H1 (cell line): ENCODE measurements around the gene YEATS2. TPM values are rescaled to one million over a fixed set of nuclear protein-coding genes. Genes with fewer than 3 reads are reported as not detected.

Experiments
- CTCF ChIA-PET: fragments of 300-600 bp; sonication (Branson Sonifier 250); formaldehyde crosslinking; loops from one replicate; lab custom pipeline; 2021; ENCODE audit not compliant: partially characterized antibody; lab: Charles Lee
- POLR2A ChIA-PET: fragments of 300-600 bp; sonication (Branson Sonifier 250); formaldehyde crosslinking; loops from one replicate; lab custom pipeline; 2021; ENCODE audit warnings: inconsistent platforms; ENCODE audit not compliant: partially characterized antibody; lab: Charles Lee
- DNase-seq, 2 experiments: peaks; one replicate each; pipeline versions ENCODE4 v3.0.0 to v3.0.0-alpha.2; 2010 to 2022; ENCODE audit warnings: low spot score in 2 of 2, low read depth in 1 of 2, mixed read lengths in 1 of 2
- FAIRE-seq: peaks from 2 replicates; lab custom pipeline; 2011; peaks lifted over from hg19 to GRCh38; lab: Jason Lieb, UNC
- H2AFZ ChIP-seq: 2 replicates; pipeline ENCODE4 v1.8.1; 2012; ENCODE audit warnings: low read length, inconsistent platforms
- H2AK5ac ChIP-seq: 2 replicates; pipeline ENCODE4 v1.6.1; 2013; ENCODE audit warnings: low read depth, low read length
- H2BK120ac ChIP-seq: replicated peaks from 2 replicates; pipeline ENCODE3; 2013; ENCODE audit warnings: low read depth, low read length, inconsistent platforms
- H2BK12ac ChIP-seq: 2 replicates; pipeline ENCODE4 v1.6.1; 2013; ENCODE audit warnings: low read depth, low read length
- H2BK15ac ChIP-seq: 2 replicates; pipeline ENCODE4 v1.6.1; 2013; ENCODE audit warnings: low read length
- H2BK20ac ChIP-seq: 2 replicates; pipeline ENCODE4 v1.6.1; 2013; ENCODE audit warnings: low read length
- H2BK5ac ChIP-seq: 2 replicates; pipeline ENCODE4 v1.6.1; 2013; ENCODE audit warnings: low read depth, low read length
- H3K14ac ChIP-seq: 2 replicates; pipeline ENCODE4 v1.6.1; 2013; ENCODE audit warnings: inconsistent platforms; ENCODE audit not compliant: insufficient read length
- H3K18ac ChIP-seq: 2 replicates; pipeline ENCODE4 v1.6.1; 2013; ENCODE audit warnings: low read length; ENCODE audit errors: extremely low read depth
- H3K23ac ChIP-seq: 2 replicates; pipeline ENCODE4 v1.6.1; 2013; ENCODE audit warnings: inconsistent platforms; ENCODE audit not compliant: insufficient read length
- H3K23me2 ChIP-seq: 2 replicates; pipeline ENCODE4 v1.6.1; 2013; ENCODE audit warnings: low read depth, low read length
- H3K27ac ChIP-seq: 2 replicates; pipeline ENCODE4 v1.6.1; 2011; ENCODE audit warnings: low read depth, low read length, inconsistent platforms
- H3K27me3 ChIP-seq, 4 experiments: replicated peaks in 1 of 4; 1 replicate in 1 of 4; 2 replicates in 3 of 4; pipeline versions ENCODE4 v1.6.1 to v1.8.1; 2011 to 2013; ENCODE audit warnings: low read length in 3 of 4, mild to moderate bottlenecking in 3 of 4, inconsistent platforms in 2 of 4, mixed read lengths in 2 of 4, moderate library complexity in 1 of 4; ENCODE audit not compliant: control insufficient read depth in 3 of 4, insufficient read depth in 3 of 4; ENCODE audit errors: extremely low read depth in 1 of 4
- H3K36me3 ChIP-seq, 4 experiments: 2 replicates each; pipeline versions ENCODE4 v1.6.1 to v1.8.1; 2011 to 2013; ENCODE audit warnings: mild to moderate bottlenecking in 4 of 4, low read length in 3 of 4, moderate library complexity in 2 of 4, control low read depth in 1 of 4, inconsistent platforms in 1 of 4; ENCODE audit not compliant: insufficient read depth in 4 of 4, control insufficient read depth in 2 of 4
- H3K4ac ChIP-seq: replicated peaks from 2 replicates; pipeline ENCODE3; 2013; ENCODE audit warnings: low read length, low read depth, mixed read lengths, inconsistent platforms; ENCODE audit not compliant: insufficient read length
- H3K4me1 ChIP-seq, 4 experiments: replicated peaks in 1 of 4; 1 replicate in 1 of 4; 2 replicates in 3 of 4; pipeline versions ENCODE4 v1.6.1 to v1.8.1; 2011 to 2013; ENCODE audit warnings: low read length in 3 of 4, inconsistent platforms in 2 of 4, mixed read lengths in 1 of 4; ENCODE audit not compliant: insufficient read depth in 4 of 4, control insufficient read depth in 3 of 4
- H3K4me2 ChIP-seq, 2 experiments: 2 replicates each; pipeline versions ENCODE4 v1.6.1 to v1.8.1; 2011 to 2013; ENCODE audit warnings: low read depth in 2 of 2, low read length in 2 of 2, control low read depth in 1 of 2, inconsistent platforms in 1 of 2, mild to moderate bottlenecking in 1 of 2; ENCODE audit not compliant: insufficient read depth in 1 of 2
- H3K4me3 ChIP-seq, 4 experiments: fragments of 200-600, 300-600 bp in 1 of 4; sonication (generic), shearing (Covaris generic), sonication (Bioruptor Twin) in 1 of 4; 2 replicates each; pipeline versions ENCODE4 v1.5.1 to v1.8.1; 2011 to 2016; ENCODE audit warnings: low read length in 4 of 4, low read depth in 3 of 4, control low read depth in 2 of 4, inconsistent platforms in 2 of 4, mild to moderate bottlenecking in 2 of 4, mixed read lengths in 1 of 4, moderate library complexity in 1 of 4; ENCODE audit not compliant: insufficient read depth in 2 of 4; ENCODE audit errors: extremely low read depth in 1 of 4
- H3K56ac ChIP-seq: replicated peaks from 2 replicates; pipeline ENCODE3; 2013; ENCODE audit warnings: low read depth, mild to moderate bottlenecking, mixed read lengths, low read length, inconsistent platforms; ENCODE audit not compliant: insufficient read length
- H3K79me1 ChIP-seq: 2 replicates; pipeline ENCODE4 v1.6.1; 2013; ENCODE audit warnings: low read depth, low read length, control low read depth
- H3K79me2 ChIP-seq, 2 experiments: 2 replicates each; pipeline versions ENCODE4 v1.6.1 to v1.8.1; 2012 to 2013; ENCODE audit warnings: low read length in 2 of 2, mild to moderate bottlenecking in 2 of 2, inconsistent platforms in 1 of 2; ENCODE audit not compliant: insufficient read depth in 2 of 2, control insufficient read depth in 1 of 2
- H3K9ac ChIP-seq, 4 experiments: replicated peaks in 1 of 4; 1 replicate in 1 of 4; 2 replicates in 3 of 4; pipeline versions ENCODE4 v1.6.1 to v1.8.1; 2011 to 2013; ENCODE audit warnings: low read depth in 3 of 4, low read length in 3 of 4, control low read depth in 2 of 4, mild to moderate bottlenecking in 2 of 4, moderate library complexity in 2 of 4, inconsistent platforms in 1 of 4; ENCODE audit errors: extremely low read depth in 1 of 4
- H3K9me3 ChIP-seq, 2 experiments: 2 replicates each; pipeline versions ENCODE4 v1.6.1 to v1.8.1; 2012 to 2013; ENCODE audit warnings: mild to moderate bottlenecking in 2 of 2, moderate library complexity in 2 of 2, control low read depth in 1 of 2, inconsistent platforms in 1 of 2, low read depth in 1 of 2, low read length in 1 of 2, mixed read lengths in 1 of 2; ENCODE audit not compliant: insufficient read depth in 2 of 2
- H4K20me1 ChIP-seq, 2 experiments: replicated peaks in 1 of 2; 2 replicates each; pipeline versions ENCODE3 to v1.8.1; 2011 to 2013; ENCODE audit warnings: inconsistent platforms in 2 of 2, low read length in 2 of 2, mild to moderate bottlenecking in 1 of 2; ENCODE audit not compliant: insufficient read depth in 2 of 2, control insufficient read depth in 1 of 2
- H4K5ac ChIP-seq: 2 replicates; pipeline ENCODE4 v1.6.1; 2013; ENCODE audit warnings: low read length, low read depth, mixed read lengths, inconsistent platforms; ENCODE audit not compliant: insufficient read length
- H4K8ac ChIP-seq: 2 replicates; pipeline ENCODE4 v1.8.0; 2013; ENCODE audit warnings: mild to moderate bottlenecking, moderate library complexity, low read length, inconsistent platforms; ENCODE audit not compliant: insufficient read depth; ENCODE audit errors: extremely low read depth
- H4K91ac ChIP-seq: replicated peaks from 2 replicates; pipeline ENCODE3; 2013; ENCODE audit warnings: low read length, mixed read lengths, inconsistent platforms; ENCODE audit not compliant: insufficient read length
- CHD2 ChIP-seq: IDR thresholded peaks from 2 replicates; pipeline ENCODE4 v1.6.1; 2012; ENCODE audit warnings: low read length, improper control_type of control experiment
- EGR1 ChIP-seq: IDR thresholded peaks from 2 replicates; pipeline ENCODE4 v1.6.1; 2011; ENCODE audit warnings: low read depth, low read length, borderline replicate concordance
- FOSL1 ChIP-seq: IDR thresholded peaks from 2 replicates; pipeline ENCODE4 v1.6.1; 2011; ENCODE audit warnings: mild to moderate bottlenecking, low read depth, low read length, moderate library complexity; ENCODE audit not compliant: insufficient read depth
- JUND ChIP-seq: IDR thresholded peaks from 2 replicates; pipeline ENCODE4 v1.6.1; 2011; ENCODE audit warnings: mild to moderate bottlenecking, improper control_type of control experiment, low read length
- NANOG ChIP-seq: IDR thresholded peaks from 2 replicates; pipeline ENCODE4 v1.6.1; 2011; ENCODE audit warnings: low read length, low read depth, mild to moderate bottlenecking, inconsistent platforms; ENCODE audit not compliant: insufficient read depth, poor library complexity, severe bottlenecking
- SIN3A ChIP-seq, 2 experiments: IDR thresholded peaks in 1 of 2; conservative IDR thresholded peaks in 1 of 2; 2 replicates each; pipeline ENCODE4 v1.6.1; 2011 to 2012; ENCODE audit warnings: low read length in 2 of 2, improper control_type of control experiment in 1 of 2, low read depth in 1 of 2, mild to moderate bottlenecking in 1 of 2
- SIX5 ChIP-seq: IDR thresholded peaks from 2 replicates; pipeline ENCODE4 v1.6.1; 2011; ENCODE audit warnings: mild to moderate bottlenecking, low read depth, low read length
- SP1 ChIP-seq: IDR thresholded peaks from 2 replicates; pipeline ENCODE4 v1.6.1; 2011; ENCODE audit warnings: low read depth, low read length
- SP2 ChIP-seq: IDR thresholded peaks from 2 replicates; pipeline ENCODE4 v1.6.1; 2012; ENCODE audit warnings: mild to moderate bottlenecking, low read length, inconsistent platforms
- WGBS, 2 experiments: shearing (Covaris generic) in 1 of 2; methylation state at CpG; one replicate each; pipeline versions ENCODE4 v1.1.6 to v1.1.7; 2013 to 2015; ENCODE audit warnings: low lambda C conversion rate in 2 of 2, mixed read lengths in 2 of 2, inconsistent platforms in 1 of 2, low coverage in 1 of 2, missing lambda C conversion rate in 1 of 2; ENCODE audit not compliant: insufficient replicate concordance in 2 of 2, insufficient coverage in 1 of 2, insufficient read length in 1 of 2; ENCODE audit errors: extremely low coverage in 1 of 2, missing lambda C conversion rate in 1 of 2; 5-methylcytosine and 5-hydroxymethylcytosine counted together
- polyA plus RNA-seq, 7 experiments: library from polyadenylated mRNA; depleted of rRNA in 3 of 7; stranded (reverse) in 5 of 7; unstranded in 2 of 7; fragments of >200 nt in 5 of 7; fragments of 200-250 nt in 2 of 7; gene quantifications; 1 replicate in 5 of 7; 2 replicates in 1 of 7; 4 replicates in 1 of 7; pipeline versions ENCODE4 v1.2.1 to v1.2.3, GENCODE V29; 2011 to 2013; ENCODE audit warnings: missing spikeins in 2 of 7, mixed read lengths in 2 of 7
- total RNA-seq: library from RNA; stranded (reverse); fragmentation: NEBNext Ultra II Directional; extraction: Animal tissue kit (Norgen Biotek cat#: 25700); gene quantifications from 2 replicates; pipeline ENCODE4 v1.2.1, GENCODE V29; 2021

YEATS2 gene
- total and polyA plus RNA-seq, 2 of the 8 experiments (the other 6 are each of a cell fraction or from before 2014, with no cell fraction given): 35.3 to 53.7 TPM

- H2BK5ac ChIP-seq: no peak overlapping the region
- H4K5ac ChIP-seq: no peak overlapping the region
- H4K8ac ChIP-seq: no peak overlapping the region; the same call in 1 of the 2 replicates
- H3K27me3 ChIP-seq: no peaks in the 10 kb centered on the region
- no peak overlapping the region for H3K4me3 ChIP-seq
- H3K23me2 ChIP-seq: no peaks in the 10 kb centered on the region
- H3K9me3 ChIP-seq: no peaks in the 10 kb centered on the region
- 85% methylated on average over 1 of the region's 1 CpG; no CpG with 5 or more reads in 1 of the 2 experiments for WGBS, 2 experiments
- TF ChIP-seq EGR1 (no peak), CHD2 (no peak), NANOG (no peak), SP2 (no peak), JUND (no peak), SIX5 (no peak), FOSL1 (no peak), SIN3A (conservative IDR thresholded peaks at IDR 0.05 in 1 of 2, IDR thresholded peaks at IDR 0.05 in 1 of 2; ENCODE audit: low read depth in 1 of 2, low read length in 2 of 2) (no peak), SP1 (no peak)
- no peak overlapping the region for H2BK15ac ChIP-seq
- H3K23ac ChIP-seq: no peak overlapping the region
- peaks cover 8 to 28% (median 21%) of the 10 kb centered on the region in 4 experiments for H3K36me3 ChIP-seq
- H2BK120ac ChIP-seq: no peak overlapping the region
- no peaks in the 10 kb centered on the region for H3K79me1 ChIP-seq
- no peak overlapping the region for H3K18ac ChIP-seq
- no peak overlapping the region for H2AFZ ChIP-seq
- CTCF ChIA-PET: interaction anchor here (1.9 kb wide), 1 partner anchor 343 kb away, joined by 6 read pairs; no protein-coding TSS in a partner anchor
- H3K9ac ChIP-seq: no peak overlapping the region
- H3K4me1 ChIP-seq: no peaks in the 10 kb centered on the region
- H3K4ac ChIP-seq: no peak overlapping the region
- no peaks in the 10 kb centered on the region for H3K79me2 ChIP-seq
- no peak overlapping the region for H2AK5ac ChIP-seq
- H3K27ac ChIP-seq: no peak overlapping the region
- no peak for DNase-seq
- no peak for FAIRE-seq
- H3K4me2 ChIP-seq: no peak overlapping the region
- H4K91ac ChIP-seq: no peak overlapping the region
- H2BK20ac ChIP-seq: no peak overlapping the region
- no peak overlapping the region for H3K56ac ChIP-seq
- no peak overlapping the region for H3K14ac ChIP-seq
- POLR2A ChIA-PET: interaction anchor here (0.6 to 2.0 kb wide), 3 partner anchors 10 to 23 kb away, joined by 3 to 6 read pairs (median 3); partner anchors contain the start of gene MAP6D1
- no peak overlapping the region for H2BK12ac ChIP-seq
- peaks cover 0 to 3% of the 10 kb centered on the region in 2 experiments for H4K20me1 ChIP-seq
Observed at GRCh38 chr3:183814240-183814639, 116.6 kb downstream of the YEATS2 start.
